ENCODE measurements around the gene TBXAS1.

DNA sequence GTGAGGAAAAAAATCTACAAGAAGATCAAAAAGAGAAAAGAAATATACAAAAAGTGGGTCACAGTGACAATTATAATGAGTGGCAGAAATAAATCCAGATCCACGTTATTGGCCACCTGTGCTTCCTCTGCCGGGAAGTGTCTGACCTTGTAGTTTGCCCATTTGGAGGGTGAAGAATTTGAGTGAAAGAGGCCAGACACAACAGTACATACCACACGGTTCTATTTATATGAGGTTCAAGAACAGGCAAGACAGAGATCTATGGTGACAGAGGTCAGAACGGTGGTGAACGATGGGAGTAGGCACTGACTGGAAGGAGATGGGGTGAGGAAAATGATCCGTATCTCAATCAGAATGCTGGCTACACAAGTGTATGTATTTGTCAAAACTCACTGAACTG, 216.6 kb downstream of the TBXAS1 start:
- TF ChIP-seq, protein P1, sequence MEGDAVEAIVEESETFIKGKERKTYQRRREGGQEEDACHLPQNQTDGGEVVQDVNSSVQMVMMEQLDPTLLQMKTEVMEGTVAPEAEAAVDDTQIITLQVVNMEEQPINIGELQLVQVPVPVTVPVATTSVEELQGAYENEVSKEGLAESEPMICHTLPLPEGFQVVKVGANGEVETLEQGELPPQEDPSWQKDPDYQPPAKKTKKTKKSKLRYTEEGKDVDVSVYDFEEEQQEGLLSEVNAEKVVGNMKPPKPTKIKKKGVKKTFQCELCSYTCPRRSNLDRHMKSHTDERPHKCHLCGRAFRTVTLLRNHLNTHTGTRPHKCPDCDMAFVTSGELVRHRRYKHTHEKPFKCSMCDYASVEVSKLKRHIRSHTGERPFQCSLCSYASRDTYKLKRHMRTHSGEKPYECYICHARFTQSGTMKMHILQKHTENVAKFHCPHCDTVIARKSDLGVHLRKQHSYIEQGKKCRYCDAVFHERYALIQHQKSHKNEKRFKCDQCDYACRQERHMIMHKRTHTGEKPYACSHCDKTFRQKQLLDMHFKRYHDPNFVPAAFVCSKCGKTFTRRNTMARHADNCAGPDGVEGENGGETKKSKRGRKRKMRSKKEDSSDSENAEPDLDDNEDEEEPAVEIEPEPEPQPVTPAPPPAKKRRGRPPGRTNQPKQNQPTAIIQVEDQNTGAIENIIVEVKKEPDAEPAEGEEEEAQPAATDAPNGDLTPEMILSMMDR (IDR thresholded peaks at IDR 0.05) = no peak
- no peak for TF ChIP-seq POLR2A (IDR thresholded peaks at IDR 0.05)

Measured in transverse colon (tissue), 3 donors.